OCI-LY1 (cell line): ENCODE measurements around the gene ALDH3A2.

Source experiments
- H2AFZ ChIP-seq: fragments of 200-600 bp; sonication (generic), shearing (Covaris generic); 2 replicates; pipeline ENCODE4 v1.6.0; 2014; ENCODE audit warnings: antibody characterized with exemption, mild to moderate bottlenecking, low read length
- H3F3A ChIP-seq: fragments of 200-600 bp; sonication (generic), shearing (Covaris generic); 2 replicates; pipeline ENCODE4 v1.6.0; 2014; ENCODE audit warnings: mild to moderate bottlenecking, antibody characterized with exemption, low read length, moderate library complexity; ENCODE audit not compliant: insufficient read depth
- H3K27ac ChIP-seq: fragments of 200-600 bp; sonication (generic); 2 replicates; pipeline ENCODE4 v1.5.1; 2014; ENCODE audit warnings: low read length, mixed run types, mild to moderate bottlenecking, low read depth; ENCODE audit not compliant: poor library complexity, severe bottlenecking
- H3K27me3 ChIP-seq: fragments of 200-600 bp; sonication (generic); 2 replicates; pipeline ENCODE4 v1.6.0; 2014; ENCODE audit warnings: antibody characterized with exemption, mild to moderate bottlenecking, low read length, moderate library complexity; ENCODE audit not compliant: insufficient read depth
- H3K36me3 ChIP-seq: fragments of 200-600 bp; sonication (generic); 2 replicates; pipeline ENCODE4 v1.6.1; 2014; ENCODE audit warnings: mild to moderate bottlenecking, antibody characterized with exemption, low read length, moderate library complexity, mixed read lengths; ENCODE audit not compliant: insufficient read depth
- H3K4me1 ChIP-seq: fragments of 200-600 bp; sonication (generic); 2 replicates; pipeline ENCODE4 v1.5.1; 2014; ENCODE audit warnings: mild to moderate bottlenecking, low read length, moderate library complexity; ENCODE audit not compliant: insufficient read depth, severe bottlenecking
- H3K4me2 ChIP-seq: fragments of 200-600 bp; sonication (generic), shearing (Covaris generic); 2 replicates; pipeline ENCODE4 v1.6.1; 2014; ENCODE audit warnings: low read length
- H3K4me3 ChIP-seq: fragments of 200-600 bp; sonication (generic); 2 replicates; pipeline ENCODE4 v1.5.1; 2014; ENCODE audit warnings: low read length, low read depth, mild to moderate bottlenecking, mixed read lengths; ENCODE audit not compliant: poor library complexity, severe bottlenecking
- H3K79me2 ChIP-seq: fragments of 200-600 bp; shearing (Covaris generic); 2 replicates; pipeline ENCODE4 v1.6.1; 2016; ENCODE audit warnings: mixed run types, low read length, mixed read lengths; ENCODE audit not compliant: insufficient read depth
- H3K9ac ChIP-seq: fragments of 200-600 bp; sonication (generic), shearing (Covaris generic); 2 replicates; pipeline ENCODE4 v1.6.1; 2014; ENCODE audit warnings: mild to moderate bottlenecking, low read length, mixed read lengths
- H3K9me2 ChIP-seq: fragments of 200-600 bp; sonication (generic), shearing (Covaris generic); 2 replicates; pipeline ENCODE4 v1.6.1; 2014; ENCODE audit warnings: low read depth, mild to moderate bottlenecking, low read length, mixed read lengths
- H3K9me3 ChIP-seq: fragments of 200-600 bp; shearing (Covaris generic); 2 replicates; pipeline ENCODE4 v1.6.1; 2014; ENCODE audit warnings: low read length, mixed read lengths
- H4K20me1 ChIP-seq: fragments of 200-600 bp; sonication (generic), shearing (Covaris generic); 2 replicates; pipeline ENCODE4 v1.6.0; 2016; ENCODE audit warnings: mild to moderate bottlenecking, low read length; ENCODE audit not compliant: insufficient read depth
- CTCF ChIP-seq: fragments of 200-600 bp; sonication (generic), shearing (Covaris generic); IDR thresholded peaks from 2 replicates; pipeline ENCODE4 v1.5.1; 2017; ENCODE audit warnings: mild to moderate bottlenecking, antibody characterized with exemption, low read length, moderate library complexity, mixed read lengths
- EZH2 ChIP-seq: fragments of 200-600 bp; sonication (generic), shearing (Covaris generic); IDR thresholded peaks from 2 replicates; pipeline ENCODE4 v1.8.0; 2017; ENCODE audit warnings: borderline replicate concordance, mixed run types, mild to moderate bottlenecking, antibody characterized with exemption, low read length, moderate library complexity, mixed read lengths

The ALDH3A2 gene

GRCh38 chr17:19724501-19725420, 76.2 kb downstream of the ALDH3A2 start:
- H3K9ac ChIP-seq = no peak overlapping the region; the same call in 1 of the 2 replicates
- H4K20me1 ChIP-seq = no peaks in the 10 kb centered on the region
- H3K27ac ChIP-seq = no peak overlapping the region
- H3K36me3 ChIP-seq = no peaks in the 10 kb centered on the region
- H2AFZ ChIP-seq = no peak overlapping the region
- peaks cover 17% of the 10 kb centered on the region for H3K4me1 ChIP-seq
- no peaks in the 10 kb centered on the region; the same call in 1 of the 2 replicates for H3K27me3 ChIP-seq
- no peak for TF ChIP-seq CTCF
- TF ChIP-seq EZH2 = no peak
- peak overlapping the region; percentile 36; the same call in 1 of the 2 replicates for H3K4me2 ChIP-seq
- no peaks in the 10 kb centered on the region for H3K79me2 ChIP-seq
- no peaks in the 10 kb centered on the region for H3K9me3 ChIP-seq
- peak overlapping the region; percentile 34 for H3K4me3 ChIP-seq
- no peaks in the 10 kb centered on the region for H3F3A ChIP-seq
- H3K9me2 ChIP-seq = no peaks in the 10 kb centered on the region

- Histone ChIP-seq H3F3A (no peaks in the 10 kb centered on the region), H3K9me3 (no peaks in the 10 kb centered on the region), H3K9me2 (no peaks in the 10 kb centered on the region), H3K4me3 (no peak overlapping the region), H3K27ac (no peak overlapping the region), H3K79me2 (no peaks in the 10 kb centered on the region), H3K4me1 (peaks cover 17% of the 10 kb centered on the region), H4K20me1 (no peaks in the 10 kb centered on the region), H3K36me3 (no peaks in the 10 kb centered on the region), H3K4me2 (no peak overlapping the region), H3K27me3 (no peaks in the 10 kb centered on the region; the same call in 1 of the 2 replicates), H3K9ac (no peak overlapping the region), H2AFZ (no peak overlapping the region)
- TF ChIP-seq CTCF (no peak), EZH2 (no peak)
Measured at GRCh38 chr17:19725486-19725885, 76.9 kb downstream of the ALDH3A2 start.

DNA sequence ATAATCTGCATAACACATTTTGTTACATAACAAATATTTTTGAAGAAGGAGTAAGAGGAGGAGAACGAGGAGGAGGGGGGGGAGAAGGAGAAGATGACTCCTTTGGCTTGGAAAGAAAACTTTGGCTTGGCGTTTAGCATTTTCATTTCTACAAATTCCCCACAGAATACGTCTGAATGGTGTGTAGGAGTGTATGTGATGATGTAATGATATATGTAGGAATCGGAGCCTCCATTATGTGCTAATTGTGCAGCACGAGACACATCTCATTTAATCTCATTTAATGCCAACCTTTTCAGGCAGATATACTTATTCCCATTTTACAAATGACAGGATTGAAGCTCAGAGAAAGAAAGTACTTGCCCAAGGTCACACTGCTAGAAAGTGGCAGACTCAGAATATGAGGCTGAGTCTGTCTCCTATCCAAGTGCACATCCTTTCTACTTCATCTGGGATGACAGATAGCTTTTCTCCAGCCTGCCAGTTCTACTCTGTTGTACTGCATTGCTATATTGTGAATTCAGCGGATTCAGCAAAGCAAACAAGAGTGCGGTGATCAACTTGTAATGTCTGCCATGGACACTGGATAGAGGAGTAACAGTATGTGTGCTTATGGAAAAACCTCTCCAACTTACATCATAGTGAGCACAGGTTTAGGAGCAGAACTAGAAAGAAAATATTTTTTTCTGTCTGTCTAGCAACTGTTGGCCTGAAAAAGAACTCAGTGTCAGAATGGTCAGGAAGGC, 78.3 kb downstream of the ALDH3A2 start:
- Histone ChIP-seq H3K36me3 (no peaks in the 10 kb centered on the region), H3K4me1 (peaks cover 10% of the 10 kb centered on the region), H3K79me2 (no peaks in the 10 kb centered on the region), H2AFZ (no peak overlapping the region), H3K9me2 (no peaks in the 10 kb centered on the region), H3F3A (no peaks in the 10 kb centered on the region), H4K20me1 (no peaks in the 10 kb centered on the region), H3K4me2 (no peak overlapping the region), H3K9me3 (no peaks in the 10 kb centered on the region), H3K27me3 (no peaks in the 10 kb centered on the region; the same call in 1 of the 2 replicates), H3K4me3 (no peak overlapping the region), H3K9ac (no peak overlapping the region), H3K27ac (no peak overlapping the region)
- no peak for TF ChIP-seq EZH2
- no peak for TF ChIP-seq CTCF
